Measurements from ENCODE around the gene FBXL3.
A peak's percentile ranks its signal among the peaks of the same experiment; 100 is the strongest.
"Not testable (repeated sequence)": the region's sequence is repeated elsewhere in the genome, so short reads cannot be mapped to it uniquely, and the experiment has no call there.

FBXL3 gene

GRCh38 chr13:76982061-76982460 is 44.9 kb downstream of the FBXL3 start:
- DNase-seq (ENCODE audit: low spot score): no peak

GRCh38 chr13:76980075-76980718 is 46.8 kb downstream of the FBXL3 start:
- peak; percentile 86 for DNase-seq (ENCODE audit: low spot score)

GRCh38 chr13:76976929-76977328 is 50.0 kb downstream of the FBXL3 start:
- no peak for DNase-seq (ENCODE audit: low spot score)

GRCh38 chr13:76976490-76976889 is 50.5 kb downstream of the FBXL3 start:
- no peak for DNase-seq (ENCODE audit: low spot score)

- no peak for DNase-seq (ENCODE audit: low spot score)
Measured at GRCh38 chr13:76975863-76976262, 51.1 kb downstream of the FBXL3 start.

- DNase-seq (ENCODE audit: low spot score): no peak
Measured at GRCh38 chr13:76974618-76974975, 52.4 kb downstream of the FBXL3 start.

DNA sequence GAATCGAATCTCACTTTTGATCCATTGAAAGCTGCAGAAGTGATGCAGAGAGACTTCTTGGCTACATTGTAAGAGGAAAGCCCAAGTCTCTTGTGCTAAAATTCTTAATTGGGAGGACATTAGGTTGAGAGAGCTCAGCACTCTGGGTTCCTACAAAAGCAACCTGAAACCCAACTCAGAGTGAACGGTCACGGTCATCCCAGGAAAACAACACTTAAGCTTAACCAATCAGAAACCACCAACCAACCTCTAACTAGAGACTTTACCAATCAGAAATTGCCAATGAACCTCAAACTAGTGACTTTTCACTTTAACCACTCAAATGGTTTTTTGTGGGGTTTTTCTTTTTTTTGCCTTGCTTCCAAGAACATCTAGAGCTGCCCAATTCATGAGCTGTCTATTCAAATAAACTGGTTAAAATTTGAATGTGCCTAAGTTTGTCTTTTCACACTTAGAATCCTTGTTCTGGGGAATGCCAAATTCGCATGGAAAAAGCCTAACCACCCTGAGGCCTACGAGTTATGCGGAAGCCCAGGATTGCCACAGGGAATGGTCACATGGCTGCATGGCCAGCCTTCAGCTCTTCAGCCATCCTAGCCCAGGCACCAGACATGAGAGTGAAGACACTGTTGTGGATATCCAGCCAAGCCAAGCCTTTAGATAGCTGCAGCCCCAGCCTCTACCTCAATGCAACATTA is 52.9 kb downstream of the FBXL3 start:
- DNase-seq (ENCODE audit: low spot score): no peak

DNA sequence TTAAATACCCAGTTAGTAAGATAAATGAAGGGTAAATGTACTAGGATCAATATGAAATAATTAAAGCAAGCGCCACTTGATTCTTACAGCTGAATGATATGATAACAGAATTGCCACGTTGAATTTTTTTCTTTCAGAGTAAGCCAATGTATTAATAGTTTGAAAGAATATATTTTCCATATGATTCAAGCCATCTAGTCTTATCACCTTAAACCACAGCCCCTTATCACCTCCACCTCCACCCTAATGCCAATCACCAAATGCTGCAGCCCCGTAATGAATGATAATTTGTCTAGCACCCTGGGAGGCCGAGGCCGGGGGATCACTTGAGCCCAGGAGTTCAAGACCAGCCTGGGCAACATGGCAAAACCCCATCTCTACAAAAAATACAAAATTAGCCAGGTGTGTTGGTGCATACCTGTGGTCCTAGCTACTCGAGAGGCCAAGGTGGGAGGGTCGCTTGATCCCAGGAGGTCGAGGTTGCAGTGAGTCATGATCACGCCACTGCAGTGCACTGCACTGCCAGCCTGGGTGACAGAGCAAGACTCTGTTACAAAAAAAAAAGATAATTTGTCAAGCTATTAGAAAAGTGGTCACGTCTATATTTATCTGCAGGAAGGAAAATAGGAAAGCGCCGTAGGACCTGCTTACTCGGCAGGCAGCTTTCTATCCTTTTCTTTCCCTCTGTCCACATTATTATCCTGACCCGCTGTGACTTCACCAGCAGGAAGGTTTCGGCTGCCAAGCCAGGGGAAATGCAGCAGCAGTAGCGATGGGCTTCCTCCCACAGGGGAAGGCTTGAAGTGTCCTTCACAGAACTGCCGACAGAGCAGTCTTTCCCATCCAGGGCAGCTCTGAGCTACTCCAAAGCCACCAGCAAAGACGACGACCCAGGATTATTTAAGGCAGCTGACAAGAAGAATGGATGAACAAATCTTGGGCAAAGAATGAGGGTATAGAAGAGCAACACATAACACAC is 54.8 kb downstream of the FBXL3 start:
- no peak for DNase-seq (ENCODE audit: low spot score)

DNA sequence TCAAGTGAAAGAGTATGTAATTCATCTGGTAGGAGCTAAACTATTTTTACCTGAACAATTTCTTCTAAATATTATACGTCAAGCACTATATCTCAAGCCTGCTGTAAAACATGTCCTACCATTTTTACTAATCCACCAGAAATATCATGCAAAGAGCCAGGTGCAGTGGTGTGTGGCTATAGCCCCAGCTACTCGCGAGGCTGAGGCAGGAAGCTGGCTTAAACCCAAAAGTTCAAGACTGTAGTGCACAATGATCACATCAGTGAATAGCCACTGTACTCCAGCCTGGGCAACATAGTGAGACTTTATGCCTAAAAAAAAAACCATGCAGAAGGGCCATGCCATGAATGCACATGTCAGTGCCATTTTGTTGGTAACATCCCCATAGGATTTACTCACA is 55.7 kb downstream of the FBXL3 start:
- DNase-seq (ENCODE audit: low spot score): no peak

DNA sequence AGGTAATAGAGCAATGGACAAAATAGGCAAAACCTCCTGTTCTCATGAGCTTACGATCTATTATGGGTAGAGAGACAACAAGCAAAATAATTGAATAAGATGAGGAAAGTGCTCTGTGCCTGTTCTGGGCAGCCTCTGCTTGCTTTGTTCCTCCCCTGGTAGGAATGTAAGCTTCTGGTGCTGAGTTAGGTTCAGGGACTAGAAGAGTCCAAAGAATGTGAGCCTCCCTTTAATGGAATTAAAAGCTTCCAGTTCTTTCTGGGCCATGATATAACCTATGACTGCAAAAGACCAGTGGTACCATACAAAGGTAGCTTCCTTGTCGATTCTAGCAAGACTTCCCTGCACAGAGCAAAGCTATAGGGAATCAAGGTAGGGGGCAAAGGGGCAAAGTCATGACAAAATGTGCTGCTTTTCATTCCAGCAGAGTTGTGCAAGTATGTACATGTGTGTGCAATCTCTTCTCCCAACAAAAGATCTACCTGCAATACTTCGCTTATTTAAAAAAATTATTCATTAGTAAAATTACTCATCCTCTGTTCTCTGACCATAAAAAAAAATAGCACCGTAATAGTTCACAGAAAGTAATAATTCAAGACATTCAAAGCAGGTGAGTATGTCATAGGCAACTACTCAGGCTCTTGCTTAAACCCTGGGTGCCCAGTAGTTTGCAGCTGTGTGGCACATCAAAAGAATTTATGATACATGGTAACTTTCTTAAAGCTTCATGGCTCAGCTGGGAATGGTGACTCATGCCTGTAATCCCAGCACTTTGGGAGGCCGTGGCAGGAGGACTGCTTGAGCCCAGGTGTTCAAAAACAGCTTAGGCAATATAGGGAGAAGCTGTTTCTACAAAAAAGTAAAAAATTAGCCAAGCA is 57.2 kb downstream of the FBXL3 start:
- no peak for DNase-seq (ENCODE audit: low spot score)

DNA sequence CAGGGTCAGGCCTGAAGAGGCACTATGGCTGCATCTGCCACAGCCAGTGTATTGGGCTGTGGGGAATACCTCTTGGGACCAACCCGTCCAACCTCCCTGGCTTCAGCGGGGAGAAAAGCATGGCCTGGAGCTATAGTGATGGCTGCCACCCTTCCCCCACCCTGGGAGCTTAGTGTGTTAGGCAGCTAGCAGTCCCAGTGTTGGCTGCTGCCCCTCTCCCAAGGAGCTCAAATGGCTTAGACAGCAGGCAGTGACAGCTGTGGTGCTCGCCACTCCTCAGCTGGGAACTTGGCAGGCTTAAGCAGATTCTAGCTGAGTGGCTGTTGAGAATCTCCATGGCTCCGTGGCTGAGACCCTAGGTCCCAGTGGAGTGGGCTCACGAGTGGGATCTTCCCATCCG is 58.9 kb downstream of the FBXL3 start:
- DNase-seq (ENCODE audit: low spot score): no peak

- DNase-seq (ENCODE audit: low spot score): no peak
Measured at GRCh38 chr13:76967031-76967430, 59.9 kb downstream of the FBXL3 start.

- DNase-seq (ENCODE audit: low spot score): peak; percentile 94
Measured at GRCh38 chr13:76965759-76966421, 61.1 kb downstream of the FBXL3 start.

GRCh38 chr13:76959734-76960133 is 67.2 kb downstream of the FBXL3 start:
- DNase-seq (ENCODE audit: low spot score): not testable (repeated sequence)

- DNase-seq (ENCODE audit: low spot score): no peak
Measured at GRCh38 chr13:76958841-76959432, 68.0 kb downstream of the FBXL3 start.

DNA sequence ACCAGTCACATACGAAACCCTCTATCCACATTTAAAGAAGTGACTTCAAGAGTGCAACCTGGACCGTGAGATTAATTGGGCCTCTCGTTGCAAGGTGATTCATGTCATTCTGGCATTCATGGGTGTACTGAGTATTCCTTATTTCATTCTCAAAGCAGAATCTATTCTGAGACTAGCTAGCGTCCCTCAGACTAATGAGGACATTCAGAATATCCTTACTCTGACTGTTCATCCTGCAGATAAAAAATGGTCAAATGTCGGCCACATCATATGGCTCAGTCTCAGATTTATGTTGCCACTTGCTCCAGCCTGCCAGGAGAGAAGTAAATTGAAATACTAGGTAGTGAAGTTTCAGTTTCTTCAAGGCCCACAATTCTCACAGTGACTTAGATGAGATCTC is 71.3 kb downstream of the FBXL3 start:
- no peak for DNase-seq (ENCODE audit: low spot score)

Data from COLO829 (cell line).